Activated T-helper 2 cell treated with anti-CD3 and anti-CD28 coated beads, Interferon-gamma antibody, Interleukin-2, Interleukin-4, amounts not matched to agents 10 μg/mL and 5 μg/mL and 100 μg/mL, durations not matched to agents 14 hours and 24 hours and 36 hours (primary cell): ENCODE measurements around the gene FMNL2. TPM values are rescaled to one million over a fixed set of nuclear protein-coding genes. Genes with fewer than 3 reads are reported as not detected.

Source experiments
- DNase-seq: peaks from one replicate; pipeline ENCODE4 v3.0.0; 2021; ENCODE audit warnings: low spot score
- H3K27ac Mint-ChIP-seq: one replicate; pipeline ENCODE4 v1.8.0; 2021; ENCODE audit warnings: mixed read lengths
- H3K27me3 Mint-ChIP-seq: one replicate; pipeline ENCODE4 v1.8.0; 2021; ENCODE audit warnings: low read depth, mixed read lengths
- H3K36me3 Mint-ChIP-seq: one replicate; pipeline ENCODE4 v1.8.0; 2021; ENCODE audit warnings: low read depth, mixed read lengths
- H3K4me1 Mint-ChIP-seq: one replicate; pipeline ENCODE4 v1.8.0; 2021; ENCODE audit warnings: low read depth, mixed read lengths
- H3K4me3 Mint-ChIP-seq: one replicate; pipeline ENCODE4 v1.8.0; 2021; ENCODE audit warnings: low read depth, mild to moderate bottlenecking, moderate library complexity, mixed read lengths
- H3K9me3 Mint-ChIP-seq: one replicate; pipeline ENCODE4 v1.8.0; 2021; ENCODE audit warnings: mixed read lengths
- intact Hi-C: fragments of 100-400 bp; cut with micrococcal nuclease; formaldehyde crosslinking; loops from one replicate; pipeline ENCODE4 v1.15.1; 2023
- total RNA-seq: library from RNA; stranded (reverse); gene quantifications from 2 replicates; pipeline ENCODE4 v1.2.3, GENCODE V29; 2022

Gene FMNL2
- total RNA-seq, 1 donor from 2014 or later: 14.0 TPM

DNA sequence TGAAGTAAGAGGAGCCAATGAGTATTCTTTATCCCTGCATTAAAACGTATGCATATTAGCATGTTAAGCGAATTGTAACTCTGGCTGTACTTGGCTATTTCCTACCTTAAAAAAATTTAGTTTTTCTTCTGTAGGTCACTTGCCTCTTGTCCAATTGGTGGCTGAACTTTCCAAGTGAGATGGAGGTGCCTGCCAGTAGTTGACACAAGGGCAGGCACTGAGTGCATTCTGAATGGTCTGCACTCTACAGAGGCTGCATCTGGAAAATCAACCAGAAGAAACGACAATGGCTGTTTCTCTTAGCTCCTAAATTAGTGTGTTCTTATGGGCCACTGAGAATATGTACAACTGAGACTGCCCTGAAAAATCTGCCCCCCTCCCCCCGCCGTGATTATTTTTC is 221.5 kb downstream of the FMNL2 start:
- Mint-ChIP-seq H3K36me3 (no peaks in the 10 kb centered on the region), H3K4me1 (peaks cover 11% of the 10 kb centered on the region), H3K4me3 (no peak overlapping the region), H3K27ac (no peak overlapping the region), H3K9me3 (no peaks in the 10 kb centered on the region), H3K27me3 (peaks cover 5% of the 10 kb centered on the region)
- intact Hi-C loops: loop anchor here (5.0 kb wide), 1 partner anchor 219 kb away; the partner anchor contains the start of gene FMNL2
- no peak for DNase-seq

- Mint-ChIP-seq H3K36me3 (no peaks in the 10 kb centered on the region), H3K4me3 (no peak overlapping the region), H3K27me3 (peaks cover 8% of the 10 kb centered on the region), H3K9me3 (no peaks in the 10 kb centered on the region), H3K27ac (no peak overlapping the region), H3K4me1 (peaks cover 11% of the 10 kb centered on the region)
- intact Hi-C loops: loop anchor here (5.0 kb wide), 1 partner anchor 220 kb away; the partner anchor contains the start of gene FMNL2
- no peak for DNase-seq
Observed at GRCh38 chr2:152557273-152557888, 222.4 kb downstream of the FMNL2 start.

GRCh38 chr2:152558158-152558984 is 223.4 kb downstream of the FMNL2 start:
- no peak overlapping the region for H3K4me3 Mint-ChIP-seq
- no peaks in the 10 kb centered on the region for H3K9me3 Mint-ChIP-seq
- no peak overlapping the region for H3K27ac Mint-ChIP-seq
- no peaks in the 10 kb centered on the region for H3K36me3 Mint-ChIP-seq
- H3K27me3 Mint-ChIP-seq: peaks cover 9% of the 10 kb centered on the region
- peaks cover 11% of the 10 kb centered on the region for H3K4me1 Mint-ChIP-seq
- no peak for DNase-seq
- intact Hi-C loops: loop anchor here (5.0 kb wide), 1 partner anchor 221 kb away; the partner anchor contains the start of gene FMNL2

DNA sequence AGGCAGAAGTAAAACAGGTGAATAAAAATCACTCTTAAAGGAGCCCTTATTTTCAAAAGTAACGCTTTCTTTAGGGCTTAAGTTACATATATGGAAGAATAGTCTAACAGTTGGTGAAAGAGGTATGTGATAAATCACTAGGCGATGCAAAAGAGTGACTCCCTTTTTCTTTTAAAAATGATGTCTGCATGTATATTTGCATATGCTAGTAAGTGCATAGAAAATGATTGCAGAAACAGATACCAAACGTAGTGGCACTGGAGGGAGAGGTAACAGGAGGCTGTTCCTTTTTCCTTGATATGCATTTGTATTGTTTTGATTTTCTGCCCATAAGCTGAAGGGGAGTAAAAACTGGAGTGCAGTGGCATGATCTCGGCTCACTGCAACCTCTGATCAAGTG is 224.0 kb downstream of the FMNL2 start:
- intact Hi-C loops: loop anchor here (5.0 kb wide), 1 partner anchor 222 kb away; the partner anchor contains the start of gene FMNL2

DNA sequence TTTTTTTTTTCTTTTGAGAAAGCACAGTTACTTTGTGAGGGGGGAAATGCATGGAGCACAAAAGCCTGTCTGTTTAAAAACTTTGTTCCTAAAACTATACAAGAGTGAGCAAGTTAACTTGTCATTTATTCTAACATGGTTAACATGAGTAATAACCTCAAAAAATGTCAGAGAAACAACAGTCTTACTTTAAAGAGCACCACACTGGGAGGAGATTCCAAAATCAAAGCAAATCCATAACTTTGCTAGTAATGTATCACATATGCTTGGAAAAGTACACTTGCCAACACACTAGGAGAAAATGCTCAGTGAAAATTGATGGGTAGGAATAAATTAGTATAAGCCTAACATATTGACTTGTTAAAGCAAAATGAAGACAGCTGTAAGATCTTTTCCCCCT is 225.2 kb downstream of the FMNL2 start:
- Mint-ChIP-seq H3K9me3 (no peaks in the 10 kb centered on the region), H3K27me3 (peaks cover 13% of the 10 kb centered on the region), H3K4me3 (no peak overlapping the region), H3K36me3 (no peaks in the 10 kb centered on the region), H3K4me1 (peaks cover 11% of the 10 kb centered on the region), H3K27ac (no peak overlapping the region)
- intact Hi-C loops: no loop called here
- no peak for DNase-seq

More for the DNA sequence above, 224.0 kb downstream of the FMNL2 start:
- Mint-ChIP-seq H3K9me3 (no peaks in the 10 kb centered on the region), H3K27me3 (peaks cover 13% of the 10 kb centered on the region), H3K36me3 (no peaks in the 10 kb centered on the region), H3K27ac (no peak overlapping the region), H3K4me1 (peaks cover 11% of the 10 kb centered on the region), H3K4me3 (no peak overlapping the region)
- DNase-seq: no peak

DNA sequence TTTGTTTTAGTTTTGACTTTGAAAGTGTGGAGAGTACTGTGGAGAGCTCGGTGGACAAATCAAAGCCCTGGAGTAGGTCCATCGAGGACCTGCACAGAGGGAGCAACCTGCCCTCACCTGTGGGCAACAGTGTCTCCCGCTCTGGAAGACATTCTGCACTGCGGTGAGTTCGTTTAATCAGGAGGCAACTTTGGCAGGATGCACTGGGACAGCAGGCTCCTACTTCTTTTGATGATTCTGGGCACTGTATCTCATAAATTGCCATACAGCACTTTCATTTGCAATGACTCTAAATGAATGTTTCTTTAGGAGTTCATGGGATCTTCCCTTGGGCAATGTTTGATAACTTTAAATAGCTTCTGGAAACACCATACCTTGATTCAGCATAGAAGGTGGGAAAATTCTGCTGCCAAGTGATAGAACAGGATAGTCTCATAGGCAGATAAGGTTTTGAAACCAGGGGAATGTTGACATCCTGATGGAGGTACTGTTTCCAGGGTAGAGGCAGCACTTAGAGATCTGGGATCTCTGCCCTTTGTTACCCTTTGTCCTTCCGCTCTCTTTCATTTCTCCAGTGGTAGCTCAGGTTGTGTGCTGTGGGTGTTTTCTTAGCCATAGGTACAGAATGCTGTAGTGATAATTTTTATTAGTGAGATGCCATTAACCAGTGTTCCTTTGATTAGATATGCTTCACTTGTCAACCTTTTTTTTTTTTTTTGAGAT is 226.1 kb downstream of the FMNL2 start:
- no peak for DNase-seq
- Mint-ChIP-seq H3K4me1 (peaks cover 7% of the 10 kb centered on the region), H3K27me3 (peaks cover 14% of the 10 kb centered on the region), H3K4me3 (no peak overlapping the region), H3K36me3 (no peaks in the 10 kb centered on the region), H3K9me3 (no peaks in the 10 kb centered on the region), H3K27ac (no peak overlapping the region)
- intact Hi-C loops: no loop called here

DNA sequence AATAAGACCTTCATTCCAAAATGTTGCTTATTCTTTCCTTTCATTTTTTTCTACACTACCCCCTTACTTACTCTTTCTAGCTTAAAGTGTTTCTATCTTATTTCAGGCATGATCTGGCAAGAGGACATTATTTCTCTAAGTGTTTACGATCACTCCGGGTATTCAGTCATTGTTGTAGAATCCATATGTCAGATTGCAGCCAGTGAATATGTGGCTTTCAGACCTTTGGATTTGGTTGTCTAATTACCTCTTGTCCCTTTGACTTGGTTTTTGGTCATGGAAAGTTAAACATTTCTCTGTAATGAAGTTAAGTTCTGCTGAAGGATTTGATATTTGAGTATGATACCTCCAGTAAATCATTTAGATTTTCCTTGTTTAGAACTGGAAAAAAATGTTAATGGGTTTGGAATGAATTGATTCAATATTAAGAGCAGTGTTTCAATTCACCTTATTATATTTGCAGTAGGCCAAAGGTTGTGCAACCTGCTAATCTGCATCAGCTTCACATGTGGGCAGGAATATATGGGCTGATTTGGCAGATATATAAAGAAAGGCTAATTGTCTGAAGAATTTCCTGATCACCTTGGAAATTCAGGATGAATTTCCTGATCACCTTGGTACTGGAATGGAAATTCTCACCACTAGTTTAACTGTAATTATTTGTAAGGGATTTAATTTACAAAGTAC is 227.4 kb downstream of the FMNL2 start:
- DNase-seq: no peak
- Mint-ChIP-seq H3K4me3 (no peak overlapping the region), H3K4me1 (peaks cover 6% of the 10 kb centered on the region), H3K27ac (no peak overlapping the region), H3K36me3 (no peaks in the 10 kb centered on the region), H3K9me3 (no peaks in the 10 kb centered on the region), H3K27me3 (peaks cover 18% of the 10 kb centered on the region)
- intact Hi-C loops: no loop called here

DNA sequence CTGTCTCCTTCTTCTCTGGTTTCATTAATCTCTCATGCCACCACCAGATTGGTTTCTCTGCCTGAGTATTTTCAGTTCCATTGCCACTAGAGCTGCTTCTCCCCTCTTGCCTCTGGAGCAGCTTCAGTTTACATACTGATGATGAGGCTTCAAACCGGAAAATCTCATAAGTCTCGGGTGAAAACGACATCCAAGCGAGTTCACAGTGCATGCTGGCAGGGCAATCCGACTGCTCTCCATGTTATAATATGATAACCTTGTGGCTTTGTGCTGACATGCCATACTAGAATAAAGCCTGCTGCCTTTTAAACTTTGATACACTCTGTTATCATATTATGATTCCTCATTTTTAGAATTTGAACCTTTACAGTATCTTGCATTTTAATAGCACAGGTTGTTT is 228.8 kb downstream of the FMNL2 start:
- intact Hi-C loops: no loop called here
- no peak overlapping the region for H3K4me3 Mint-ChIP-seq
- H3K27ac Mint-ChIP-seq: no peak overlapping the region
- H3K36me3 Mint-ChIP-seq: no peaks in the 10 kb centered on the region
- no peak for DNase-seq
- H3K27me3 Mint-ChIP-seq: peaks cover 18% of the 10 kb centered on the region
- H3K9me3 Mint-ChIP-seq: no peaks in the 10 kb centered on the region
- H3K4me1 Mint-ChIP-seq: peaks cover 6% of the 10 kb centered on the region

DNA sequence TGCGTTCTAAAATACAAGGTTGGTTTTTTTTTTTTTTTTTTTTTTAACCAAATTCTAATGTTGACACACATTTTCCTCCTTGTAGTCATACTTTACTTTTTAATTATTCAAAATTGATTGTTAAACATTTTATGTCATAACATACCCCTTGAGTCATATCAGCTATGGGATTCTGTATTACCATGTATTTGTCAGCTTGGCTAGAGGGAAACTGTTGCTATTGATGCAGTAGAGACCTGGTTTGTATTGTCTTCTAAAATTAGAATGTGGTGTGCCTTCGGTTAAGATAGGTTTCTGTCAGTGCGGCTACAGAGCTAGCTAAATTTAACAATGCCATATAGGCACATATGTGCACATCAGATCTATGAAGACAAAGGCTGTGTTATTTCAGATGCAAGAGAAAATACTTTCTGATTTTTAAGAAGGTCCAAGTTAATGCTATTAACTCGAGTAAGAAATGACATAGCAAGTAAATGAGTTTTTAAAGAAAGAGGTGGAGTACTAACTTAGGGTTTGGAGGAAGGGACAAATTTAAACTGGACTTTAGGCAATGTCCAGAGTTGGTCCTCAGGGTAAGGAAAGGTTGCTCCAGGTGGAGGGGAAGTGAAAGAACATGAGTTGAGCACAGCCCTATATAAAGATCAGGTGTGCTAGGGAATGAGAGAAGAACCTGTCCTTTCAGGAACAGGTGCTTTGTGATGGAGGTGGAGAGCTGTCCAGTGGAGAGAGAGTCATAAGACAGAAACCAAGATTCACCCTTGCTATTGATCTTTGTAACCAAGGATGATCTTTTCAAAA is 230.0 kb downstream of the FMNL2 start:
- Mint-ChIP-seq H3K4me1 (peaks cover 6% of the 10 kb centered on the region), H3K9me3 (no peaks in the 10 kb centered on the region), H3K36me3 (no peaks in the 10 kb centered on the region), H3K27ac (no peak overlapping the region), H3K27me3 (peaks cover 18% of the 10 kb centered on the region), H3K4me3 (no peak overlapping the region)
- DNase-seq: no peak
- intact Hi-C loops: no loop called here

DNA sequence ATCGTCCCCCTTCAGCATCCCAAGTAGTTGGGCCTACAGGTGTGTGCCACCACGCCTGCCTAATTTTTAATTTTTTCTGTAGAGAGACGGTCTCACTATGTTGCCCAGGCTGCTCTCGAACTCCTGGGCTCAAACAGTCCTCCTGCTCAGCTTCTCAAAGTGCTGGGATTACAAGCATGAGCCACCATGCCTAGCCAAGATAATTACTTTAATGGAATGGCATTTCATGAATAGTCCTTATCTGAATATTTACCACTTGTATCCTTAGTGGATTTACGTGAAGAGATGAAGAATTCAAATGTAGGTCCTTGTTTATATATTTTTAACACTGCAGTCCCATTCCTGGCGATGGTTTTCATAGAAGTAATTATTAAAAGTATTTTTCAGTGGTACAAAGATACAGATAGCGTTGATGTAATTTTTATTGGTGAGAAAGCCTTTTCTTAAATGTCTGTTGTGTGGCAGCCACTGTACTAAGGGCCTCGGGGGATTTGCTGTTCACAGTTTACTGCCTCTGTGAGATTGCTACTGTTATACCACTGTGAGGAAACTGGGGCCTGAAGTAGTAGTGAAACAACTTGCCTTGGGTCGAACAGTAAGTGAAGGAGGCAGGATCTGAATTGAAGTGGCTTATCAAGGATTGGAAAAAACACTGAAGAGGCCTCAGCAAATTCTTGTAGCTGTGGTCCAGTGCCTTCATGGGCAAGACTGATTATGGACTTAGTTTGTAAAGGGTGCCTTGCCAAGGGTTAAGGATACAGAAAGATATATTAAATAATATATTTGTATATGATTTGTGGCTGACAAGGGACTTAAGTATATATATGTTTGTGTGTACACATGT is 231.1 kb downstream of the FMNL2 start:
- Mint-ChIP-seq H3K4me1 (peaks cover 6% of the 10 kb centered on the region), H3K4me3 (no peak overlapping the region), H3K36me3 (no peaks in the 10 kb centered on the region), H3K27me3 (peaks cover 17% of the 10 kb centered on the region), H3K27ac (no peak overlapping the region), H3K9me3 (no peaks in the 10 kb centered on the region)
- intact Hi-C loops: no loop called here
- DNase-seq: no peak

DNA sequence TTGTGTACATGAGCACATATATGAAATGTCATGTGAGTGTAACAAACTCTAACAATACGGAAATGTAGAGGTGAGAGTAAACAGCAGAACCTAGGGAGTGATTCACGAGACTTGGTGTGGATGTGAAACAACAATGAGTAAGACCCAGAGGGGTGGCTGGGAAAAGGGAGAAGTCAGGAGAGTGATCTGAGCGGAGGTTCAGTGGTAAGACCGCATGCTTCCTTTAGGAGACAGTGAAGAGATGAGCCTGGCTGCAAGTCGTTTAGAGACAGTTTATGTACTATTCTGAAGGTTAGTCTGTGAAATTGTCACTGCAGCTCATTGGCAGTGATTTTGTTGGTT is 231.7 kb downstream of the FMNL2 start:
- Mint-ChIP-seq H3K27me3 (peaks cover 15% of the 10 kb centered on the region), H3K4me1 (peaks cover 6% of the 10 kb centered on the region), H3K27ac (no peak overlapping the region), H3K36me3 (no peaks in the 10 kb centered on the region), H3K4me3 (no peak overlapping the region), H3K9me3 (no peaks in the 10 kb centered on the region)
- DNase-seq: no peak
- intact Hi-C loops: no loop called here
